Mesenchymal stem cell (in vitro differentiated cells and primary cell): Measurements from ENCODE around the gene PLLP.

Experiments used
- DNase-seq: peaks from one replicate; pipeline ENCODE4 v3.0.0-alpha.2; 2013
- H2AFZ ChIP-seq: one replicate; pipeline ENCODE4 v1.6.1; 2013; ENCODE audit warnings: low read depth, mild to moderate bottlenecking, control low read depth, inconsistent platforms, low read length, moderate library complexity
- H2AK5ac ChIP-seq: 2 replicates; pipeline ENCODE4 v1.6.1; 2013; ENCODE audit warnings: low read length, moderate library complexity, mild to moderate bottlenecking, inconsistent platforms; ENCODE audit not compliant: severe bottlenecking
- H2BK120ac ChIP-seq: one replicate; pipeline ENCODE4 v1.6.1; 2013; ENCODE audit warnings: low read depth, mild to moderate bottlenecking, inconsistent platforms, low read length, moderate library complexity
- H2BK12ac ChIP-seq, 2 experiments: one replicate each; pipeline ENCODE4 v1.6.1; 2013; ENCODE audit warnings: inconsistent platforms in 2 of 2, low read length in 2 of 2, mild to moderate bottlenecking in 2 of 2, moderate library complexity in 2 of 2, control low read depth in 1 of 2
- H2BK15ac ChIP-seq: one replicate; pipeline ENCODE4 v1.6.1; 2013; ENCODE audit warnings: mild to moderate bottlenecking, low read depth, inconsistent platforms; ENCODE audit not compliant: poor library complexity, severe bottlenecking
- H2BK5ac ChIP-seq: 2 replicates; pipeline ENCODE4 v1.6.1; 2013; ENCODE audit warnings: low read depth, mild to moderate bottlenecking, low read length, control low read depth, inconsistent platforms; ENCODE audit not compliant: poor library complexity, severe bottlenecking
- H3K14ac ChIP-seq, 2 experiments: one replicate each; pipeline ENCODE4 v1.6.1; 2013; ENCODE audit warnings: inconsistent platforms in 2 of 2, low read length in 2 of 2, control low read depth in 1 of 2, mild to moderate bottlenecking in 1 of 2, moderate library complexity in 1 of 2
- H3K18ac ChIP-seq, 2 experiments: one replicate each; pipeline ENCODE4 v1.6.1; 2013; ENCODE audit warnings: inconsistent platforms in 2 of 2, low read length in 2 of 2, control low read depth in 1 of 2, low read depth in 1 of 2, mild to moderate bottlenecking in 1 of 2
- H3K23ac ChIP-seq, 2 experiments: one replicate each; pipeline ENCODE4 v1.6.1; 2013; ENCODE audit warnings: inconsistent platforms in 2 of 2, low read length in 2 of 2, mild to moderate bottlenecking in 2 of 2, moderate library complexity in 2 of 2, control low read depth in 1 of 2
- H3K27ac ChIP-seq: 2 replicates; pipeline ENCODE4 v1.5.1; 2013; ENCODE audit warnings: mild to moderate bottlenecking, moderate library complexity, low read length, control low read depth, inconsistent platforms; ENCODE audit not compliant: poor library complexity, severe bottlenecking
- H3K27me3 ChIP-seq, 2 experiments: 2 replicates each; pipeline versions ENCODE4 v1.6.1 to v1.7.0; 2013; ENCODE audit warnings: low read length in 2 of 2, mild to moderate bottlenecking in 2 of 2, moderate library complexity in 2 of 2, control low read depth in 1 of 2, inconsistent platforms in 1 of 2; ENCODE audit not compliant: control insufficient read depth in 1 of 2, insufficient read depth in 1 of 2
- H3K36me3 ChIP-seq, 2 experiments: 2 replicates each; pipeline versions ENCODE4 v1.6.1 to v1.7.0; 2013; ENCODE audit warnings: low read length in 2 of 2, control low read depth in 1 of 2, inconsistent platforms in 1 of 2, low read depth in 1 of 2, mild to moderate bottlenecking in 1 of 2; ENCODE audit not compliant: insufficient read depth in 2 of 2, control insufficient read depth in 1 of 2
- H3K4ac ChIP-seq, 2 experiments: one replicate each; pipeline ENCODE4 v1.6.1; 2013; ENCODE audit warnings: inconsistent platforms in 2 of 2, low read length in 2 of 2, mild to moderate bottlenecking in 2 of 2, moderate library complexity in 2 of 2, control low read depth in 1 of 2, low read depth in 1 of 2
- H3K4me1 ChIP-seq: 2 replicates; pipeline ENCODE4 v1.6.1; 2013; ENCODE audit warnings: low read depth, low read length, control low read depth; ENCODE audit not compliant: control insufficient read depth, insufficient read depth
- H3K4me2 ChIP-seq: 2 replicates; pipeline ENCODE4 v1.6.1; 2013; ENCODE audit warnings: low read length, mild to moderate bottlenecking, inconsistent platforms; ENCODE audit not compliant: poor library complexity, severe bottlenecking
- H3K4me3 ChIP-seq, 2 experiments: 2 replicates each; pipeline versions ENCODE4 v1.5.1 to v1.7.0; 2013; ENCODE audit warnings: low read length in 2 of 2, mild to moderate bottlenecking in 2 of 2, control low read depth in 1 of 2, low read depth in 1 of 2; ENCODE audit not compliant: insufficient read depth in 1 of 2
- H3K79me1 ChIP-seq: replicated peaks from 2 replicates; pipeline ENCODE4 v1.6.1; 2013; ENCODE audit warnings: mild to moderate bottlenecking, control low read depth, low read length, inconsistent platforms; ENCODE audit not compliant: poor library complexity, severe bottlenecking
- H3K9ac ChIP-seq: 2 replicates; pipeline ENCODE4 v1.7.0; 2013; ENCODE audit warnings: mild to moderate bottlenecking, low read length, moderate library complexity
- H3K9me3 ChIP-seq: 2 replicates; pipeline ENCODE4 v1.7.0; 2013; ENCODE audit warnings: mild to moderate bottlenecking, low read length; ENCODE audit not compliant: control insufficient read depth
- H4K8ac ChIP-seq: one replicate; pipeline ENCODE4 v1.6.1; 2013; ENCODE audit warnings: inconsistent platforms, mild to moderate bottlenecking, low read length, moderate library complexity
- H4K91ac ChIP-seq: one replicate; pipeline ENCODE4 v1.6.1; 2013; ENCODE audit warnings: mild to moderate bottlenecking, low read length, inconsistent platforms
- WGBS: methylation state at CpG from one replicate; pipeline ENCODE4 v1.1.7; 2013; ENCODE audit warnings: mixed read lengths; 5-methylcytosine and 5-hydroxymethylcytosine counted together

The PLLP gene

DNA sequence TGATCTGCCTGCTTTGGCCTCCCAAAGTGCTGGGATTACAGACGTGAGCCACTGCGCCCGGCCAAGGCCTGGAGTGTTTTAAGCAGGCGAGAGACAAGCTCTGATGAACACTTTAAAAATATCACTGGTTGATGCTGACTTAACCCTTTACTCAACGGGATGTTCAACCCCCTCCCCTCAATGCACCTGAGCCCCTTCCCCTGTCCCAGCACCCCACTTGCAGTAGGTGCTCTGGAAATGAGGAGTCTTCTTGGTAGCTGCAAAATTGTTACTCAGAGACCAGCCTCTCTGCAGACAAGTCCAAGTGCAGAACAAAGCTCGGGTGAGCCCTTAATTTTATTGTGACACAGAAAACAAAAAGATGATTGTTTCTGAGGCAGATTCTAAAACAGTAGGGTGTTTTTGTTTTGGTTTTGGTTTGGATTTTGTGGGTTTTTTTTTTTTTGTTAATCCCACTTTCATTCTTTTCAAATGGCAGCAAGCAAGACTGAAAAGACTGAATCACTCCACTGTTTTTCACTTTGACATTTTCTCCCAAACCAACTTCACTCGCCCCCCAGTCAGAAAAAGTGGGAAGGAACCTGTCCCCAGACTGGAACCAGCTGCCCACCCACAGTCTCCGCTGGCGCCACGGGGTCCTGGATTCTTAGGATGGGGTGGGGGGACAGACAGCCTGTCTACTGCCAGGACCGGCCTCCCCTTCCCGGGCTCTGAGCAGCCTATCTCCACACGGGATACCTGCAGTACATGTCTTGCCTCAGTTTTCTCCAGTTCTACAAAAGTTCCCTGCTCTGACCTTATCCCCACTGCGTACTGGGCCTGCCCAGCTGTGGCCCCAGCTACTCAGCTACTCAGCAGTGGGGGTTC is 5.2 kb upstream of the PLLP start:
- peaks cover 5% of the 10 kb centered on the region for H3K4me1 ChIP-seq

GRCh38 chr16:57285379-57285778 is 907 bp upstream of the PLLP start:
- Histone ChIP-seq H3K4me1 (peaks cover 18% of the 10 kb centered on the region), H2AFZ (no peak overlapping the region), H2BK12ac (no peak overlapping the region), H4K91ac (no peak overlapping the region), H3K18ac (no peak overlapping the region), H2BK5ac (no peak overlapping the region), H3K9ac (no peak overlapping the region), H3K79me1 (peaks cover 2% of the 10 kb centered on the region), H3K4me2 (no peak overlapping the region), H2BK120ac (no peak overlapping the region), H2BK15ac (no peak overlapping the region), H3K23ac (no peak overlapping the region), H3K4me3 (no peak overlapping the region), H4K8ac (no peak overlapping the region), H3K27ac (no peak overlapping the region), H3K4ac (no peak overlapping the region), H3K9me3 (no peaks in the 10 kb centered on the region), H2AK5ac (no peak overlapping the region), H3K36me3 (no peaks in the 10 kb centered on the region), H3K14ac (no peak overlapping the region), H3K27me3 (peaks cover 5 to 41% of the 10 kb centered on the region in 2 experiments)
- 67% methylated on average over 4 of the region's 5 CpGs for WGBS
- no peak for DNase-seq

More for the DNA sequence above, 5.2 kb upstream of the PLLP start:
- no peak overlapping the region for H3K23ac ChIP-seq
- no peak overlapping the region for H2BK12ac ChIP-seq
- H3K4me2 ChIP-seq = no peak overlapping the region
- H3K36me3 ChIP-seq = no peaks in the 10 kb centered on the region
- H2AK5ac ChIP-seq = peak overlapping the region; percentile 45
- H4K8ac ChIP-seq = peak overlapping the region; percentile 49
- no peak overlapping the region for H2AFZ ChIP-seq
- WGBS = 78% methylated on average over 13 of the region's 14 CpGs
- H3K9me3 ChIP-seq = no peaks in the 10 kb centered on the region
- peaks cover 0 to 9% of the 10 kb centered on the region in 2 experiments for H3K27me3 ChIP-seq
- H3K14ac ChIP-seq = no peak overlapping the region
- H3K79me1 ChIP-seq = no peaks in the 10 kb centered on the region
- no peak overlapping the region for H3K27ac ChIP-seq
- no peak overlapping the region for H3K4me3 ChIP-seq
- no peak for DNase-seq
- H2BK5ac ChIP-seq = no peak overlapping the region
- H2BK15ac ChIP-seq = no peak overlapping the region
- no peak overlapping the region for H3K9ac ChIP-seq
- no peak overlapping the region for H2BK120ac ChIP-seq
- H3K18ac ChIP-seq = no peak overlapping the region
- peak overlapping the region; percentile 5 for H4K91ac ChIP-seq
- H3K4ac ChIP-seq = no peak overlapping the region

DNA sequence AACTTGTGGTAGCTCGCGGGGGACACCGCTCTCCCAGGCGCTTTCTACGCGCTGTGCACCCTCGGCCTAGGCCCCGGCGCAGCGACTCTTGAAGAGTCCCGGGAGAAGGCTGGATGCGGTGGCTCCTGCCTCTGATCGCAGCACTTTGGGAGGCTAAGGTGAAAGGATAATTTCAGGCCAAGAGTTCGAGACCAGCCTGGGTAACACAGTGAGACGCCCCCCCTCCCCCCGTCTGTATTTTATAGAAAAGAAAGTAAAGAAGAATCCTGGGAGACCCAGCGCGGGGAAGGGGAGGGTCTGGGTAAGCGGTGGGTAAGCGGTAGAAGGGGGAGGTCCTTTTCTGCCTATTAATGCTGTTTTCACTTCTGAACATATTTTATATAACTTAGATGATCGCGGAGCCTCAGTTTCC is 486 bp upstream of the PLLP start:
- Histone ChIP-seq H3K18ac (no peak overlapping the region), H3K4me3 (peak overlapping the region; percentile 63 to 64), H3K4ac (no peak overlapping the region), H3K9ac (peak overlapping the region; percentile 5), H2BK12ac (peak overlapping the region in 1 of 2 experiments; percentile 48), H3K14ac (no peak overlapping the region), H4K8ac (peak overlapping the region; percentile 21), H2BK15ac (no peak overlapping the region), H3K9me3 (no peaks in the 10 kb centered on the region), H3K23ac (peak overlapping the region in 1 of 2 experiments; percentile 50), H3K79me1 (peaks cover 2% of the 10 kb centered on the region), H2AFZ (peak overlapping the region; percentile 53), H3K27ac (no peak overlapping the region), H2BK120ac (no peak overlapping the region), H3K4me1 (peaks cover 16% of the 10 kb centered on the region), H3K36me3 (no peaks in the 10 kb centered on the region), H2AK5ac (no peak overlapping the region), H3K4me2 (peak overlapping the region; percentile 88), H3K27me3 (peaks cover 5 to 46% of the 10 kb centered on the region in 2 experiments), H2BK5ac (no peak overlapping the region), H4K91ac (no peak overlapping the region)
- DNase-seq = no peak
- 15% methylated on average over 15 of the region's 22 CpGs for WGBS

- H3K23ac ChIP-seq = no peak overlapping the region
- H3K4ac ChIP-seq = no peak overlapping the region
- peak overlapping the region; percentile 54 for H4K91ac ChIP-seq
- peak overlapping the region; percentile 4 for H2AK5ac ChIP-seq
- peak overlapping the region; percentile 88 for H3K4me2 ChIP-seq
- H2AFZ ChIP-seq = no peak overlapping the region
- H2BK120ac ChIP-seq = peak overlapping the region; percentile 55
- peak overlapping the region; percentile 10 for H2BK5ac ChIP-seq
- H3K27ac ChIP-seq = no peak overlapping the region
- no peak overlapping the region for H2BK12ac ChIP-seq
- no peaks in the 10 kb centered on the region for H3K9me3 ChIP-seq
- H3K9ac ChIP-seq = no peak overlapping the region
- H3K27me3 ChIP-seq = peaks cover 5 to 53% of the 10 kb centered on the region in 2 experiments
- 26% methylated on average over 14 of the region's 14 CpGs for WGBS
- H3K14ac ChIP-seq = no peak overlapping the region
- H2BK15ac ChIP-seq = no peak overlapping the region
- no peak overlapping the region for H3K18ac ChIP-seq
- H3K79me1 ChIP-seq = peaks cover 2% of the 10 kb centered on the region
- no peak overlapping the region for H4K8ac ChIP-seq
- peaks cover 14% of the 10 kb centered on the region for H3K4me1 ChIP-seq
- H3K36me3 ChIP-seq = no peaks in the 10 kb centered on the region
- no peak for DNase-seq
- H3K4me3 ChIP-seq = peak overlapping the region in 1 of 2 experiments; percentile 64
Measured at GRCh38 chr16:57283959-57284208, 588 bp downstream of the PLLP start.
